GM12878 (cell line): ENCODE measurements around the gene PHPT1. TPM values are rescaled to one million over a fixed set of nuclear protein-coding genes. Genes with fewer than 3 reads are reported as not detected.

Experiments used
- ATAC-seq: fragments of 200-7000 bp; cut with Tn5 transposase; 3 replicates; pipeline ENCODE4 v1.9.1; 2020; ENCODE audit warnings: mild to moderate bottlenecking, moderate library complexity
- BruUV-seq: library from RNA; stranded (reverse); fragments of 400-500 nt; replicated peaks from 2 replicates; lab custom pipeline; 2021; lab: Mats Ljungman, UMichigan
- CTCF ChIA-PET: fragments of 300-600 bp; sonication (Branson Sonifier 250); formaldehyde crosslinking; extraction: SDS; loops from one replicate; lab custom pipeline; 2021; ENCODE audit warnings: inconsistent platforms; lab: Yijun Ruan, JAX
- POLR2A ChIA-PET: fragments of 350-600 bp; formaldehyde crosslinking; extraction: SDS; loops from one replicate; lab custom pipeline; 2021; ENCODE audit warnings: inconsistent platforms; lab: Charles Lee
- RAD21 ChIA-PET: fragments of 300-600 bp; sonication (Branson Sonifier 250); formaldehyde crosslinking; loops from one replicate; lab custom pipeline; 2023; ENCODE audit warnings: antibody characterized with exemption; ENCODE audit not compliant: unreplicated experiment; lab: Charles Lee
- SMC1A ChIA-PET: fragments of 300-600 bp; sonication (Branson Sonifier 250); formaldehyde crosslinking; loops from one replicate; lab custom pipeline; 2023; ENCODE audit not compliant: unreplicated experiment, uncharacterized antibody; lab: Charles Lee
- DNase-seq: peaks from one replicate; pipeline ENCODE4 v3.0.0-alpha.2; 2011; ENCODE audit warnings: low read depth, low spot score
- FAIRE-seq: peaks from 3 replicates; lab custom pipeline; 2011; peaks lifted over from hg19 to GRCh38; lab: Jason Lieb, UNC
- H2AFZ ChIP-seq: 2 replicates; pipeline ENCODE4 v1.6.0; 2011; ENCODE audit warnings: low read depth, low read length, control low read depth; ENCODE audit not compliant: control insufficient read depth
- H3K27ac ChIP-seq: 2 replicates; pipeline ENCODE4 v1.5.1; 2011; ENCODE audit warnings: control low read depth; ENCODE audit not compliant: control insufficient read depth, insufficient read depth
- H3K27me3 ChIP-seq, 2 experiments: replicated peaks in 1 of 2; 2 replicates each; pipeline versions ENCODE4 v1.6.0 to v1.6.1; 2011; ENCODE audit warnings: low read length in 1 of 2; ENCODE audit not compliant: control insufficient read depth in 2 of 2, insufficient read depth in 2 of 2
- H3K36me3 ChIP-seq, 2 experiments: 2 replicates each; pipeline ENCODE4 v1.5.1; 2011; ENCODE audit warnings: low read length in 1 of 2; ENCODE audit not compliant: control insufficient read depth in 2 of 2, insufficient read depth in 2 of 2
- H3K4me1 ChIP-seq: 2 replicates; pipeline ENCODE4 v1.6.1; 2011; ENCODE audit warnings: mild to moderate bottlenecking, low read length, moderate library complexity, mixed read lengths; ENCODE audit not compliant: control insufficient read depth, insufficient read depth
- H3K4me2 ChIP-seq: 2 replicates; pipeline ENCODE4 v1.6.0; 2011; ENCODE audit warnings: control low read depth; ENCODE audit not compliant: control insufficient read depth, insufficient read depth
- H3K4me3 ChIP-seq: fragments of 200-600 bp; sonication (generic); 2 replicates; pipeline ENCODE4 v1.5.1; 2016
- H3K79me2 ChIP-seq: 2 replicates; pipeline ENCODE4 v1.6.0; 2011; ENCODE audit warnings: low read length; ENCODE audit not compliant: control insufficient read depth, insufficient read depth
- H3K9ac ChIP-seq: 2 replicates; pipeline ENCODE4 v1.8.0; 2011; ENCODE audit warnings: low read length, control low read depth, mixed read lengths; ENCODE audit not compliant: control insufficient read depth, insufficient read depth
- H3K9me3 ChIP-seq: replicated peaks from 3 replicates; pipeline ENCODE4 v1.5.1; 2011; ENCODE audit warnings: mild to moderate bottlenecking, low read length; ENCODE audit not compliant: control insufficient read depth, insufficient read depth
- H4K20me1 ChIP-seq: 2 replicates; pipeline ENCODE4 v1.6.0; 2011; ENCODE audit not compliant: control insufficient read depth, insufficient read depth
- BCL11A ChIP-seq: IDR thresholded peaks from 2 replicates; pipeline ENCODE4 v1.6.1; 2011; ENCODE audit warnings: low read depth, low read length
- FOS ChIP-seq: IDR thresholded peaks from 3 replicates; pipeline ENCODE4 v1.6.1; 2011; ENCODE audit warnings: borderline replicate concordance; ENCODE audit not compliant: insufficient read length; ENCODE audit errors: extremely low read depth
- MTA2 ChIP-seq: fragments of 450-650 bp; IDR thresholded peaks from 2 replicates; pipeline ENCODE4 v1.6.1; 2016; ENCODE audit warnings: low read depth, mild to moderate bottlenecking, moderate library complexity
- SREBF1 ChIP-seq: IDR thresholded peaks from 2 replicates; pipeline ENCODE4 v1.6.1; 2012; ENCODE audit warnings: mild to moderate bottlenecking, low read length
- WGBS: methylation state at CpG from one replicate; pipeline ENCODE4 v1.1.6; 2016; ENCODE audit warnings: low lambda C conversion rate; ENCODE audit not compliant: insufficient replicate concordance, insufficient coverage; ENCODE audit errors: missing lambda C conversion rate; 5-methylcytosine and 5-hydroxymethylcytosine counted together
- in situ Hi-C: fragments of 300-500 bp; cut with MboI; formaldehyde crosslinking; loops from 9 replicates; pipeline ENCODE4 v1.14.3; 2018; ENCODE audit warnings: mixed read lengths
- intact Hi-C: fragments of 100-400 bp; cut with micrococcal nuclease; formaldehyde crosslinking; loops from one replicate; pipeline ENCODE4 v1.14.2; 2022; ENCODE audit not compliant: unreplicated experiment
- polyA plus RNA-seq, 11 experiments: library from polyadenylated mRNA; depleted of rRNA in 4 of 11; unstranded in 6 of 11; stranded (reverse) in 5 of 11; fragments of >200 nt; fragmentation: Nextera tagmentation in 4 of 11; fragmentation: Illumina TruSeq in 1 of 11; extraction: Ambion mirVana in 4 of 11; extraction: Trizol in 1 of 11; gene quantifications; 1 replicate in 1 of 11; 2 replicates in 10 of 11; pipeline versions ENCODE4 v1.2.1 to v1.2.3, GENCODE V29; 2011 to 2016; ENCODE audit warnings: inconsistent platforms in 2 of 11, missing spikeins in 2 of 11, low read depth in 1 of 11
- total RNA-seq, 4 experiments: library from RNA; depleted of rRNA in 3 of 4; stranded (reverse); fragments of >200 nt in 3 of 4; fragmentation: Illumina TruSeq in 1 of 4; extraction: Trizol in 1 of 4; gene quantifications; 2 replicates each; pipeline versions ENCODE4 v1.2.1 to v1.2.3, GENCODE V29; 2013 to 2021
- TF ChIP-seq, protein P1 (sequence below): IDR thresholded peaks from 2 replicates; pipeline ENCODE4 v1.6.1; 2012; ENCODE audit warnings: improper control_type of control experiment, low read depth, low read length; ENCODE audit not compliant: insufficient replicate concordance

The PHPT1 gene
- total and polyA plus RNA-seq, 10 of the 15 experiments (the other 5 are each of a cell fraction or from before 2014, with no cell fraction given), result 56.2 to 323 (median 140) TPM

DNA sequence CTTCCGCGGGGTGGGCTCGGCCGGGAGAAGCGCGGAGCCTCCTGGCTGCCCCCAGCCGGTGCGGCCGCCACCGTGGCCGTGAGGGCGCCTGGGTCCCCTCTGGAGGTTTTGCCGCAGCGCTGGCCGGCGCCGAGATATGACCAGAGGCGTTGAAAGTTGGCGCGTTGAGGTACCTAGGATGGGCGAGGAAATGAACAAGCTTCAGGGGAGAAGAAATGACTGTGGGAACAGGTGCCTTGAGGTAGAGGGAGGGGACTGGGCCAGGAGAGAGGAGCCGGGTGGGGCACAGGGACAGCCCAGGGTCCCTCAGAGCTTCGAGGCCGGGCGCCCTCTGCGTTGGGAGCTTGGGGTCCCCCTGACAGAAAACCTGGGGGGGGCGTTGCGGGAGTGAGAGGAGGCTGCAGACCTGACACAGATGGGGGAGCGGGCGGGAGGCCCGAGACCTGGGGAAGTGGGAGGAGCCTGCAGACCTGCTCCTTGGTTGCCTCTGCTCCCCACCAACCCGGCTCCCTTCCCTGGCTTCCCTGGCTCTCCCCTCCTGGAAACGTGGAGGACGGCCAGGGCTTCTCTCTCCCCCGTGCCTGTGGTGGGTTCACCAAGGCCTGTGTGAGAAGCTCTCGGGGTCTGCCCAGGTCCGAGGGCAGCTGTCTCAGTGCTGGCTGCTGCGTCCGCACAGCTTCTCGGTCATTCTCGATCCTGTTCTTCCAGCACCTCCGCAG, 27.2 kb upstream of the PHPT1 start:
- Histone ChIP-seq H3K4me1 (no peaks in the 10 kb centered on the region), H3K27ac (no peak overlapping the region), H3K9ac (no peak overlapping the region), H3K79me2 (no peaks in the 10 kb centered on the region), H3K27me3 (no peaks in the 10 kb centered on the region), H4K20me1 (no peaks in the 10 kb centered on the region), H3K36me3 (peaks cover 3 to 9% of the 10 kb centered on the region in 2 experiments; a peak in 3 of 4 replicates), H3K9me3 (no peaks in the 10 kb centered on the region), H3K4me3 (no peak overlapping the region), H2AFZ (no peak overlapping the region), H3K4me2 (no peak overlapping the region)
- SMC1A ChIA-PET, result no interaction called here
- 92% methylated on average over 33 of the region's 42 CpGs for WGBS
- POLR2A ChIA-PET, result interaction anchor here (0.6 kb wide), 1 partner anchor 12 kb away, joined by 3 read pairs; no protein-coding TSS in a partner anchor
- CTCF ChIA-PET, result interaction anchor here (1.2 kb wide), 1 partner anchor 21 kb away, joined by 3 read pairs; the partner anchor contains the start of gene AJM1
- RAD21 ChIA-PET, result no interaction called here
- no peak for ATAC-seq
- DNase-seq, result no peak
- in situ Hi-C loops, result no loop called here
- FAIRE-seq, result no peak
- no TSS peak for BruUV-seq
- intact Hi-C loops, result no loop called here
- TF ChIP-seq MTA2, result no peak
- no peak for TF ChIP-seq SREBF1

GRCh38 chr9:136823136-136824046, 25.8 kb upstream of the PHPT1 start:
- POLR2A ChIA-PET, result interaction anchor here (0.6 kb wide), 1 partner anchor 554 kb away, joined by 3 read pairs; no protein-coding TSS in a partner anchor
- H3K27ac ChIP-seq, result no peak overlapping the region
- H3K9ac ChIP-seq, result no peak overlapping the region
- no peak for TF ChIP-seq BCL11A
- TF ChIP-seq, protein P1, sequence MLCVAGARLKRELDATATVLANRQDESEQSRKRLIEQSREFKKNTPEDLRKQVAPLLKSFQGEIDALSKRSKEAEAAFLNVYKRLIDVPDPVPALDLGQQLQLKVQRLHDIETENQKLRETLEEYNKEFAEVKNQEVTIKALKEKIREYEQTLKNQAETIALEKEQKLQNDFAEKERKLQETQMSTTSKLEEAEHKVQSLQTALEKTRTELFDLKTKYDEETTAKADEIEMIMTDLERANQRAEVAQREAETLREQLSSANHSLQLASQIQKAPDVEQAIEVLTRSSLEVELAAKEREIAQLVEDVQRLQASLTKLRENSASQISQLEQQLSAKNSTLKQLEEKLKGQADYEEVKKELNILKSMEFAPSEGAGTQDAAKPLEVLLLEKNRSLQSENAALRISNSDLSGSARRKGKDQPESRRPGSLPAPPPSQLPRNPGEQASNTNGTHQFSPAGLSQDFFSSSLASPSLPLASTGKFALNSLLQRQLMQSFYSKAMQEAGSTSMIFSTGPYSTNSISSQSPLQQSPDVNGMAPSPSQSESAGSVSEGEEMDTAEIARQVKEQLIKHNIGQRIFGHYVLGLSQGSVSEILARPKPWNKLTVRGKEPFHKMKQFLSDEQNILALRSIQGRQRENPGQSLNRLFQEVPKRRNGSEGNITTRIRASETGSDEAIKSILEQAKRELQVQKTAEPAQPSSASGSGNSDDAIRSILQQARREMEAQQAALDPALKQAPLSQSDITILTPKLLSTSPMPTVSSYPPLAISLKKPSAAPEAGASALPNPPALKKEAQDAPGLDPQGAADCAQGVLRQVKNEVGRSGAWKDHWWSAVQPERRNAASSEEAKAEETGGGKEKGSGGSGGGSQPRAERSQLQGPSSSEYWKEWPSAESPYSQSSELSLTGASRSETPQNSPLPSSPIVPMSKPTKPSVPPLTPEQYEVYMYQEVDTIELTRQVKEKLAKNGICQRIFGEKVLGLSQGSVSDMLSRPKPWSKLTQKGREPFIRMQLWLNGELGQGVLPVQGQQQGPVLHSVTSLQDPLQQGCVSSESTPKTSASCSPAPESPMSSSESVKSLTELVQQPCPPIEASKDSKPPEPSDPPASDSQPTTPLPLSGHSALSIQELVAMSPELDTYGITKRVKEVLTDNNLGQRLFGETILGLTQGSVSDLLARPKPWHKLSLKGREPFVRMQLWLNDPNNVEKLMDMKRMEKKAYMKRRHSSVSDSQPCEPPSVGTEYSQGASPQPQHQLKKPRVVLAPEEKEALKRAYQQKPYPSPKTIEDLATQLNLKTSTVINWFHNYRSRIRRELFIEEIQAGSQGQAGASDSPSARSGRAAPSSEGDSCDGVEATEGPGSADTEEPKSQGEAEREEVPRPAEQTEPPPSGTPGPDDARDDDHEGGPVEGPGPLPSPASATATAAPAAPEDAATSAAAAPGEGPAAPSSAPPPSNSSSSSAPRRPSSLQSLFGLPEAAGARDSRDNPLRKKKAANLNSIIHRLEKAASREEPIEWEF, result no peak
- no peak for TF ChIP-seq FOS
- TF ChIP-seq, all 136 proteins: peak for 0
- Histone ChIP-seq H3K4me1 (no peaks in the 10 kb centered on the region), H2AFZ (no peak overlapping the region), H3K4me2 (no peak overlapping the region), H3K36me3 (peaks cover 3 to 9% of the 10 kb centered on the region in 2 experiments; a peak in 3 of 4 replicates), H3K27me3 (no peaks in the 10 kb centered on the region), H3K4me3 (no peak overlapping the region), H3K9me3 (no peaks in the 10 kb centered on the region), H4K20me1 (no peaks in the 10 kb centered on the region), H3K79me2 (no peaks in the 10 kb centered on the region)
- FAIRE-seq (no peak), ATAC-seq (no peak), DNase-seq (no peak)
- in situ Hi-C loops (no loop called here), intact Hi-C loops (no loop called here)
- BruUV-seq, result no TSS peak
- ChIA-PET CTCF (interaction anchor here (1.0 kb wide), 1 partner anchor 19 kb away, joined by 5 read pairs; the partner anchor contains the start of gene AJM1), RAD21 (interaction anchor here (0.6 kb wide), 1 partner anchor 772 kb away, joined by 3 read pairs; no protein-coding TSS in a partner anchor), SMC1A (no interaction called here)
- whole genome bisulfite sequencing, result 94% methylated on average over 29 of the region's 30 CpGs
